ENCODE data around the gene MACROD2.

GRCh38 chr20:14790190-14790589, 794.9 kb downstream of the MACROD2 start:
- TF ChIP-seq, protein P1, sequence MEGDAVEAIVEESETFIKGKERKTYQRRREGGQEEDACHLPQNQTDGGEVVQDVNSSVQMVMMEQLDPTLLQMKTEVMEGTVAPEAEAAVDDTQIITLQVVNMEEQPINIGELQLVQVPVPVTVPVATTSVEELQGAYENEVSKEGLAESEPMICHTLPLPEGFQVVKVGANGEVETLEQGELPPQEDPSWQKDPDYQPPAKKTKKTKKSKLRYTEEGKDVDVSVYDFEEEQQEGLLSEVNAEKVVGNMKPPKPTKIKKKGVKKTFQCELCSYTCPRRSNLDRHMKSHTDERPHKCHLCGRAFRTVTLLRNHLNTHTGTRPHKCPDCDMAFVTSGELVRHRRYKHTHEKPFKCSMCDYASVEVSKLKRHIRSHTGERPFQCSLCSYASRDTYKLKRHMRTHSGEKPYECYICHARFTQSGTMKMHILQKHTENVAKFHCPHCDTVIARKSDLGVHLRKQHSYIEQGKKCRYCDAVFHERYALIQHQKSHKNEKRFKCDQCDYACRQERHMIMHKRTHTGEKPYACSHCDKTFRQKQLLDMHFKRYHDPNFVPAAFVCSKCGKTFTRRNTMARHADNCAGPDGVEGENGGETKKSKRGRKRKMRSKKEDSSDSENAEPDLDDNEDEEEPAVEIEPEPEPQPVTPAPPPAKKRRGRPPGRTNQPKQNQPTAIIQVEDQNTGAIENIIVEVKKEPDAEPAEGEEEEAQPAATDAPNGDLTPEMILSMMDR (IDR thresholded peaks at IDR 0.05), result no peak
- no peak for TF ChIP-seq POLR2A (IDR thresholded peaks at IDR 0.05)
